Measurements from ENCODE around the gene GID4. TPM values are rescaled to one million over a fixed set of nuclear protein-coding genes. Genes with fewer than 3 reads are reported as not detected.

Gene GID4
- total RNA-seq, 6 donors from 2014 or later: 6.3 to 17.1 (median 9.8) TPM

DNA sequence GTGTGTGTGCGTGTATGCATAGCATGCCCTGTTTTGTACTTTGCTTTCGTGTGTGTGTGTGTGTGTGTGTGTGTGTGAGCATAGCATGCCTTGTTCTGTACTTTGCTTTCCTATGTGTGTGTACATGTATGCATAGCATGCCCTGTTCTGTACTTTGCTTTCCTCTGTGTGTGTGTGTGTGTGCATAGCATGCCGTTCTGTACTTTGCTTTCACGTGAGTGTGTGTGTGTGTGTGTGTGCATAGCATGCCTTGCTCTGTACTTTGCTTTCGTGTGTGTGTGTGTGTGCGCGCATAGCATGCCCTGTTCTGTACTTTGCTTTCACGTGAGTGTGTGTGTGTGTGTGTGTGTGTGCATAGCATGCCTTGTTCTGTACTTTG is 39.2 kb upstream of the GID4 start:
- WGBS, 2 donors: 59 to 83% methylated on average over 8 of the region's 8 CpGs
- DNase-seq: no peak
- TF ChIP-seq EP300 (IDR thresholded peaks at IDR 0.05) (no peak), POLR2AphosphoS5 (IDR thresholded peaks at IDR 0.05) (no peak), CTCF (IDR thresholded peaks at IDR 0.05) (no peak), POLR2A (IDR thresholded peaks at IDR 0.05) (no peak)

GRCh38 chr17:18002171-18002570 is 37.0 kb upstream of the GID4 start:
- DNase-seq (no peak), ATAC-seq (ENCODE audit: low FRiP score in 2 of 2) (no peak)
- no peak overlapping the region for H3K27ac ChIP-seq
- no peaks in the 10 kb centered on the region for H3K4me1 ChIP-seq
- no peaks in the 10 kb centered on the region for H3K27me3 ChIP-seq
- WGBS, 2 donors: 96 to 97% methylated on average over 2 of the region's 2 CpGs
- H3K4me3 ChIP-seq: no peak overlapping the region
- no peaks in the 10 kb centered on the region for H3K9me3 ChIP-seq
- H3K36me3 ChIP-seq: peaks cover 0 to 8% (median 4%) of the 10 kb centered on the region in 4 donors
- TF ChIP-seq EP300 (IDR thresholded peaks at IDR 0.05): no peak
- TF ChIP-seq POLR2A (IDR thresholded peaks at IDR 0.05): no peak
- TF ChIP-seq POLR2AphosphoS5 (IDR thresholded peaks at IDR 0.05): no peak
- no peak for TF ChIP-seq CTCF (IDR thresholded peaks at IDR 0.05)

More for the DNA sequence above, 39.2 kb upstream of the GID4 start:
- Histone ChIP-seq H3K27ac (no peak overlapping the region), H3K9me3 (no peaks in the 10 kb centered on the region), H3K36me3 (peaks cover 0 to 3% (median 0%) of the 10 kb centered on the region in 4 donors), H3K27me3 (no peaks in the 10 kb centered on the region), H3K4me1 (no peaks in the 10 kb centered on the region), H3K4me3 (no peak overlapping the region)
- ATAC-seq (ENCODE audit: low FRiP score in 2 of 2): no peak

DNA sequence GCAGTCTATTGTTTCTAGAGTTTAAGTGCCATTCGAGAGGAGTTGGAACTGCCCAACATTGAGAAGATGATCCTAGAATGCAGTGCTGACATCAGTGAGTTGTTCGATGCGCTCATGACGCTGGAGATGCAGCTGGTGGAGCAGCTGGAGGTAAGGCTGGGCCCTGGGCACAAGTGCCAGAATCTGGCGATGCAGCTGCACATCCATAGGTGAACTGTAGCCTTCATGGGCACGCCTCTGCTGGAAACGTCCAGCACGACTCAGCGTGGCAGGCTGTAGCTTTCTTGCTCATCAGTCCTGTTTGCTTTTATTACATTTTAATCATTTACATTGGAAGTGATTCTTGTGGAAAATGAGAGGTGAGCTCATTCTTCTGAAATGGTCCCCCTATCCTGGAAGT is 34.9 kb upstream of the GID4 start:
- Histone ChIP-seq H3K9me3 (no peaks in the 10 kb centered on the region), H3K36me3 (peaks cover 0 to 15% (median 8%) of the 10 kb centered on the region in 4 donors), H3K27ac (no peak overlapping the region), H3K4me1 (no peaks in the 10 kb centered on the region), H3K27me3 (no peaks in the 10 kb centered on the region), H3K4me3 (no peak overlapping the region)
- ATAC-seq (ENCODE audit: low FRiP score in 2 of 2) (no peak), DNase-seq (no peak)
- 86% methylated on average over 9 of the region's 9 CpGs for WGBS, 2 donors
- TF ChIP-seq EP300 (IDR thresholded peaks at IDR 0.05) (no peak), POLR2AphosphoS5 (IDR thresholded peaks at IDR 0.05) (no peak), POLR2A (IDR thresholded peaks at IDR 0.05) (no peak), CTCF (IDR thresholded peaks at IDR 0.05) (no peak)

DNA sequence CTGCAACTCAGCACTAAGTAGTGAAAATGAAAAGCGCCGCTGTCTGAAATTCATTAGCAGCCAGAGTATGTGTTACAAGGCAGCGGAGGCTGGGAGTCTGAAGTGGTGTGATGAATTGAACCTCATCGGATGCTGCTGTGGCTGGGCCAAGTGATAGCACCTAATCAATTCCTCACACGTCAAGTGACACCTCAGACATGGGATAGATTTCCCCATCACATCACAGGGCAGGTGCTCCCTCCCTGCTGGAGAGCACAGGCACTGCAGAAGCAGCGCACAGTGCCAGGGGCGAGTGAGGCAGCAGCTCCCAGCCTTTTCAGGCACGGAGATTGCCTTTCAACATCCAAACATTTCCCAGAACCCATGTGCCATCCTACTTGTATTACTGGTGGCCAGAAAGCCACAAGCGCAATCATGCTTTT is 34.3 kb upstream of the GID4 start:
- H3K4me1 ChIP-seq: no peaks in the 10 kb centered on the region
- H3K36me3 ChIP-seq: peaks cover 0 to 15% (median 8%) of the 10 kb centered on the region in 4 donors
- no peak for ATAC-seq (ENCODE audit: low FRiP score in 2 of 2)
- no peak overlapping the region for H3K4me3 ChIP-seq
- H3K27ac ChIP-seq: no peak overlapping the region
- 83 to 87% methylated on average over 9 of the region's 9 CpGs for WGBS, 2 donors
- TF ChIP-seq POLR2A (IDR thresholded peaks at IDR 0.05) (no peak), CTCF (IDR thresholded peaks at IDR 0.05) (no peak), EP300 (IDR thresholded peaks at IDR 0.05) (no peak)
- no peak for DNase-seq
- H3K27me3 ChIP-seq: no peaks in the 10 kb centered on the region
- H3K9me3 ChIP-seq: no peaks in the 10 kb centered on the region

DNA sequence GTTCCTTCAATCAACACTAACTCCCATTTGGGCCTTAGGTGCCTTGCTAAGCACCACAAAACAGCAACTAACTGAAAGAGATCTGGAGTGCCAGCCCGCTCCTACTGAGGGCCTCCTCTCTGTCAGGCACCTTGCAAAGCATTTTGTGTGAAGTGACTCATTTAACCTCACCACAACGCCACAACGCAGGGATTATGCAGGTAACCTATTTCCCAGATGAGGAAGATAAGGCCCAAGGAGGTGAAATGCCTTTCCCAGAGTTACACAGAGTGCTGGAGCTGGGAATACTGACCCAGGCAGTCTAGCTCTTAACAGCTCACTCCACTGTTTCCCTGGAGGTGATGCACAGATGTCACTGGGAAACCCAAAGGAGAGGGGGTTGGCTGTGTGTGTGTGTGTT is 33.7 kb upstream of the GID4 start:
- Histone ChIP-seq H3K36me3 (peaks cover 0 to 15% (median 8%) of the 10 kb centered on the region in 4 donors), H3K4me1 (no peaks in the 10 kb centered on the region), H3K4me3 (no peak overlapping the region), H3K27ac (no peak overlapping the region), H3K9me3 (no peaks in the 10 kb centered on the region), H3K27me3 (no peaks in the 10 kb centered on the region)
- 81 to 83% methylated on average over 1 to 3 of the region's 3 CpGs for WGBS, 2 donors
- no peak for DNase-seq
- no peak for ATAC-seq (ENCODE audit: low FRiP score in 2 of 2)
- TF ChIP-seq EP300 (IDR thresholded peaks at IDR 0.05) (no peak), POLR2AphosphoS5 (IDR thresholded peaks at IDR 0.05) (no peak), CTCF (IDR thresholded peaks at IDR 0.05) (no peak), POLR2A (IDR thresholded peaks at IDR 0.05) (no peak)
